GM21786 (cell line): ENCODE results near the gene TEKTIP1.
"Not testable (repeated sequence)": the region's sequence is repeated elsewhere in the genome, so short reads cannot be mapped to it uniquely, and the experiment has no call there.

Experiments
- ATAC-seq: cut with Tn5 transposase; IDR thresholded peaks from one replicate; pipeline ENCODE4 v1.9.1; 2021; ENCODE audit not compliant: unreplicated experiment

Gene TEKTIP1

GRCh38 chr19:3581792-3582191 lies 42.8 kb downstream of the TEKTIP1 start:
- not testable (repeated sequence) for ATAC-seq

GRCh38 chr19:3584036-3584802 lies 45.2 kb downstream of the TEKTIP1 start:
- not testable (repeated sequence) for ATAC-seq

GRCh38 chr19:3585301-3586126 lies 46.5 kb downstream of the TEKTIP1 start, which contains the start of gene GIPC3:
Gene GIPC3 (plus strand): TSS chr19:3585478. CDS start chr19:3585598, 120 bp downstream.
- ATAC-seq = no peak

GRCh38 chr19:3586127-3586626 lies 47.2 kb downstream of the TEKTIP1 start:
- ATAC-seq = no peak

- ATAC-seq = no peak
Measured at GRCh38 chr19:3586707-3587346, 47.9 kb downstream of the TEKTIP1 start.

- no peak for ATAC-seq
Measured at GRCh38 chr19:3589439-3589838, 50.5 kb downstream of the TEKTIP1 start.

GRCh38 chr19:3589949-3590348 lies 51.0 kb downstream of the TEKTIP1 start:
- ATAC-seq = no peak

- no peak for ATAC-seq
Measured at GRCh38 chr19:3590991-3591659, 52.2 kb downstream of the TEKTIP1 start.

GRCh38 chr19:3591876-3592613 lies 53.1 kb downstream of the TEKTIP1 start:
- ATAC-seq = no peak

GRCh38 chr19:3593156-3593555 lies 54.2 kb downstream of the TEKTIP1 start:
- no peak for ATAC-seq
